GM12878 (cell line): ENCODE results near the gene TCF7L2. TPM values are rescaled to one million over a fixed set of nuclear protein-coding genes. Genes with fewer than 3 reads are reported as not detected.

Experiments used
- ATAC-seq: fragments of 200-7000 bp; cut with Tn5 transposase; 3 replicates; pipeline ENCODE4 v1.9.1; 2020; ENCODE audit warnings: mild to moderate bottlenecking, moderate library complexity
- BruUV-seq: library from RNA; stranded (reverse); fragments of 400-500 nt; replicated peaks from 2 replicates; lab custom pipeline; 2021; lab: Mats Ljungman, UMichigan
- CTCF ChIA-PET: fragments of 300-600 bp; sonication (Branson Sonifier 250); formaldehyde crosslinking; extraction: SDS; loops from one replicate; lab custom pipeline; 2021; ENCODE audit warnings: inconsistent platforms; lab: Yijun Ruan, JAX
- POLR2A ChIA-PET: fragments of 350-600 bp; formaldehyde crosslinking; extraction: SDS; loops from one replicate; lab custom pipeline; 2021; ENCODE audit warnings: inconsistent platforms; lab: Charles Lee
- RAD21 ChIA-PET: fragments of 300-600 bp; sonication (Branson Sonifier 250); formaldehyde crosslinking; loops from one replicate; lab custom pipeline; 2023; ENCODE audit warnings: antibody characterized with exemption; ENCODE audit not compliant: unreplicated experiment; lab: Charles Lee
- SMC1A ChIA-PET: fragments of 300-600 bp; sonication (Branson Sonifier 250); formaldehyde crosslinking; loops from one replicate; lab custom pipeline; 2023; ENCODE audit not compliant: unreplicated experiment, uncharacterized antibody; lab: Charles Lee
- DNase-seq: peaks from one replicate; pipeline ENCODE4 v3.0.0-alpha.2; 2011; ENCODE audit warnings: low read depth, low spot score
- FAIRE-seq: peaks from 3 replicates; lab custom pipeline; 2011; peaks lifted over from hg19 to GRCh38; lab: Jason Lieb, UNC
- H2AFZ ChIP-seq: 2 replicates; pipeline ENCODE4 v1.6.0; 2011; ENCODE audit warnings: low read depth, low read length, control low read depth; ENCODE audit not compliant: control insufficient read depth
- H3K27ac ChIP-seq: 2 replicates; pipeline ENCODE4 v1.5.1; 2011; ENCODE audit warnings: control low read depth; ENCODE audit not compliant: control insufficient read depth, insufficient read depth
- H3K27me3 ChIP-seq, 2 experiments: replicated peaks in 1 of 2; 2 replicates each; pipeline versions ENCODE4 v1.6.0 to v1.6.1; 2011; ENCODE audit warnings: low read length in 1 of 2; ENCODE audit not compliant: control insufficient read depth in 2 of 2, insufficient read depth in 2 of 2
- H3K36me3 ChIP-seq, 2 experiments: 2 replicates each; pipeline ENCODE4 v1.5.1; 2011; ENCODE audit warnings: low read length in 1 of 2; ENCODE audit not compliant: control insufficient read depth in 2 of 2, insufficient read depth in 2 of 2
- H3K4me1 ChIP-seq: 2 replicates; pipeline ENCODE4 v1.6.1; 2011; ENCODE audit warnings: mild to moderate bottlenecking, low read length, moderate library complexity, mixed read lengths; ENCODE audit not compliant: control insufficient read depth, insufficient read depth
- H3K4me2 ChIP-seq: 2 replicates; pipeline ENCODE4 v1.6.0; 2011; ENCODE audit warnings: control low read depth; ENCODE audit not compliant: control insufficient read depth, insufficient read depth
- H3K4me3 ChIP-seq: fragments of 200-600 bp; sonication (generic); 2 replicates; pipeline ENCODE4 v1.5.1; 2016
- H3K79me2 ChIP-seq: 2 replicates; pipeline ENCODE4 v1.6.0; 2011; ENCODE audit warnings: low read length; ENCODE audit not compliant: control insufficient read depth, insufficient read depth
- H3K9ac ChIP-seq: 2 replicates; pipeline ENCODE4 v1.8.0; 2011; ENCODE audit warnings: low read length, control low read depth, mixed read lengths; ENCODE audit not compliant: control insufficient read depth, insufficient read depth
- H3K9me3 ChIP-seq: replicated peaks from 3 replicates; pipeline ENCODE4 v1.5.1; 2011; ENCODE audit warnings: mild to moderate bottlenecking, low read length; ENCODE audit not compliant: control insufficient read depth, insufficient read depth
- H4K20me1 ChIP-seq: 2 replicates; pipeline ENCODE4 v1.6.0; 2011; ENCODE audit not compliant: control insufficient read depth, insufficient read depth
- ASH2L ChIP-seq: fragments of 300-600, 200-600 bp; sonication (generic); IDR thresholded peaks from 2 replicates; pipeline ENCODE4 v1.6.1; 2017; ENCODE audit warnings: low read depth, mild to moderate bottlenecking, borderline replicate concordance
- CBX3 ChIP-seq: fragments of 200-600 bp; sonication (generic); IDR thresholded peaks from 2 replicates; pipeline ENCODE4 v1.6.1; 2016; ENCODE audit warnings: low read depth, borderline replicate concordance
- CHD1 ChIP-seq: IDR thresholded peaks from 2 replicates; pipeline ENCODE4 v1.6.1; 2012; ENCODE audit warnings: low read depth, low read length, improper control_type of control experiment
- CREB1 ChIP-seq: IDR thresholded peaks from 2 replicates; pipeline ENCODE4 v1.6.1; 2012; ENCODE audit warnings: low read depth, mild to moderate bottlenecking, inconsistent platforms
- CUX1 ChIP-seq: IDR thresholded peaks from 2 replicates; pipeline ENCODE4 v1.6.1; 2012; ENCODE audit warnings: improper control_type of control experiment, low read depth, low read length; ENCODE audit not compliant: insufficient replicate concordance
- IKZF2 ChIP-seq, 2 experiments: fragments of 450-650 bp; IDR thresholded peaks; 2 replicates each; pipeline ENCODE4 v1.6.1; 2017; ENCODE audit warnings: mild to moderate bottlenecking in 2 of 2, moderate library complexity in 2 of 2
- MXI1 ChIP-seq: fragments of 150-350 bp; IDR thresholded peaks from 2 replicates; pipeline ENCODE4 v1.6.1; 2011; ENCODE audit warnings: low read depth, mild to moderate bottlenecking, inconsistent platforms, low read length, improper control_type of control experiment
- PAX5 ChIP-seq: IDR thresholded peaks from 2 replicates; pipeline ENCODE4 v1.6.1; 2011; ENCODE audit warnings: low read depth, low read length, borderline replicate concordance
- PML ChIP-seq: IDR thresholded peaks from 2 replicates; pipeline ENCODE4 v1.6.1; 2012; ENCODE audit warnings: low read length, inconsistent platforms
- SUZ12 ChIP-seq: fragments of 200-600 bp; sonication (generic); IDR thresholded peaks from one replicate; pipeline ENCODE4 v1.6.1; 2018; ENCODE audit warnings: antibody characterized with exemption, mild to moderate bottlenecking; ENCODE audit not compliant: unreplicated experiment
- YBX1 ChIP-seq: fragments of 450-650 bp; IDR thresholded peaks from 2 replicates; pipeline ENCODE4 v1.6.1; 2016; ENCODE audit warnings: antibody characterized with exemption
- WGBS: methylation state at CpG from one replicate; pipeline ENCODE4 v1.1.6; 2016; ENCODE audit warnings: low lambda C conversion rate; ENCODE audit not compliant: insufficient replicate concordance, insufficient coverage; ENCODE audit errors: missing lambda C conversion rate; 5-methylcytosine and 5-hydroxymethylcytosine counted together
- in situ Hi-C: fragments of 300-500 bp; cut with MboI; formaldehyde crosslinking; loops from 9 replicates; pipeline ENCODE4 v1.14.3; 2018; ENCODE audit warnings: mixed read lengths
- intact Hi-C: fragments of 100-400 bp; cut with micrococcal nuclease; formaldehyde crosslinking; loops from one replicate; pipeline ENCODE4 v1.14.2; 2022; ENCODE audit not compliant: unreplicated experiment
- polyA plus RNA-seq, 11 experiments: library from polyadenylated mRNA; depleted of rRNA in 4 of 11; unstranded in 6 of 11; stranded (reverse) in 5 of 11; fragments of >200 nt; fragmentation: Nextera tagmentation in 4 of 11; fragmentation: Illumina TruSeq in 1 of 11; extraction: Ambion mirVana in 4 of 11; extraction: Trizol in 1 of 11; gene quantifications; 1 replicate in 1 of 11; 2 replicates in 10 of 11; pipeline versions ENCODE4 v1.2.1 to v1.2.3, GENCODE V29; 2011 to 2016; ENCODE audit warnings: inconsistent platforms in 2 of 11, missing spikeins in 2 of 11, low read depth in 1 of 11
- total RNA-seq, 4 experiments: library from RNA; depleted of rRNA in 3 of 4; stranded (reverse); fragments of >200 nt in 3 of 4; fragmentation: Illumina TruSeq in 1 of 4; extraction: Trizol in 1 of 4; gene quantifications; 2 replicates each; pipeline versions ENCODE4 v1.2.1 to v1.2.3, GENCODE V29; 2013 to 2021
- TF ChIP-seq, protein P1 (sequence below): fragments of 150-350 bp; IDR thresholded peaks from 2 replicates; pipeline ENCODE4 v1.6.1; 2016; ENCODE audit warnings: low read depth, low read length
- TF ChIP-seq, protein P2 (sequence below): fragments of 450-650 bp; IDR thresholded peaks from 2 replicates; pipeline ENCODE4 v1.6.1; 2017; ENCODE audit warnings: mild to moderate bottlenecking, low read depth, inconsistent platforms; ENCODE audit not compliant: poor library complexity, severe bottlenecking

The TCF7L2 gene
- total and polyA plus RNA-seq, 10 of the 15 experiments (the other 5 are each of a cell fraction or from before 2014, with no cell fraction given), result 0.02 to 1.1 (median 0.35) TPM; not detected in 4

DNA sequence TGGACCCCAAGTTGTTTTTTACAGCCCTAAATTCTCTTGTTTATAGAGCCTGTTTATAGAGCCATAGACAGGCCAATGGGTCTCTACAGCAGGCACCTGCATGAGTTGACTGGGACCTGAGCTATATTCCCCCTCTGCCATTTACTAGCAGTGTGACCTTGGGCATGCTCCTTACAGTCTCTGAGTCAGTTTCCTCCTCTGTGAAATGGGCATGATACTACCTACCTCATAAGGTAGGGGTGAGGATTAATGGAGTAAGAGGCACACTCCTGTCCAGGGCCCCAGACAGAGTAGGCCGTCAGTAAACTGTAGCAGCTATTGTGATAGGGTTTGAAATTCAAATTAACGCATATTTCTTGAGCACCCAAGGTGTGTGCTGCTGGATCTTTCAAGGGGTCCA lies 138.1 kb downstream of the TCF7L2 start (continued):
- TF ChIP-seq MXI1 (no peak), PML (no peak), CHD1 (no peak), IKZF2 (IDR thresholded peaks at IDR 0.05) (no peak)

- peaks cover 6% of the 10 kb centered on the region; the same call in 2 of the 3 replicates for H3K9me3 ChIP-seq
- ChIA-PET RAD21 (no interaction called here), SMC1A (no interaction called here), POLR2A (no interaction called here), CTCF (no interaction called here)
- no peaks in the 10 kb centered on the region for H4K20me1 ChIP-seq
- no peaks in the 10 kb centered on the region for H3K36me3 ChIP-seq
- DNase-seq, result no peak
- H3K9ac ChIP-seq, result no peak overlapping the region
- no peak overlapping the region for H2AFZ ChIP-seq
- H3K27ac ChIP-seq, result no peak overlapping the region
- H3K79me2 ChIP-seq, result no peaks in the 10 kb centered on the region
- H3K4me3 ChIP-seq, result no peak overlapping the region
- H3K4me2 ChIP-seq, result no peak overlapping the region
- no peak for FAIRE-seq
- in situ Hi-C loops (no loop called here), intact Hi-C loops (no loop called here)
- no peaks in the 10 kb centered on the region; a peak in 1 of 4 replicates for H3K27me3 ChIP-seq
- 12% methylated on average over 9 of the region's 9 CpGs for WGBS
- no peaks in the 10 kb centered on the region for H3K4me1 ChIP-seq
- ATAC-seq, result no peak
- no TSS peak for BruUV-seq
- TF ChIP-seq ASH2L (no peak), PAX5 (no peak), CBX3 (no peak), CUX1 (no peak), SUZ12 (no peak), CREB1 (no peak), YBX1 (no peak)
- TF ChIP-seq, protein P1, sequence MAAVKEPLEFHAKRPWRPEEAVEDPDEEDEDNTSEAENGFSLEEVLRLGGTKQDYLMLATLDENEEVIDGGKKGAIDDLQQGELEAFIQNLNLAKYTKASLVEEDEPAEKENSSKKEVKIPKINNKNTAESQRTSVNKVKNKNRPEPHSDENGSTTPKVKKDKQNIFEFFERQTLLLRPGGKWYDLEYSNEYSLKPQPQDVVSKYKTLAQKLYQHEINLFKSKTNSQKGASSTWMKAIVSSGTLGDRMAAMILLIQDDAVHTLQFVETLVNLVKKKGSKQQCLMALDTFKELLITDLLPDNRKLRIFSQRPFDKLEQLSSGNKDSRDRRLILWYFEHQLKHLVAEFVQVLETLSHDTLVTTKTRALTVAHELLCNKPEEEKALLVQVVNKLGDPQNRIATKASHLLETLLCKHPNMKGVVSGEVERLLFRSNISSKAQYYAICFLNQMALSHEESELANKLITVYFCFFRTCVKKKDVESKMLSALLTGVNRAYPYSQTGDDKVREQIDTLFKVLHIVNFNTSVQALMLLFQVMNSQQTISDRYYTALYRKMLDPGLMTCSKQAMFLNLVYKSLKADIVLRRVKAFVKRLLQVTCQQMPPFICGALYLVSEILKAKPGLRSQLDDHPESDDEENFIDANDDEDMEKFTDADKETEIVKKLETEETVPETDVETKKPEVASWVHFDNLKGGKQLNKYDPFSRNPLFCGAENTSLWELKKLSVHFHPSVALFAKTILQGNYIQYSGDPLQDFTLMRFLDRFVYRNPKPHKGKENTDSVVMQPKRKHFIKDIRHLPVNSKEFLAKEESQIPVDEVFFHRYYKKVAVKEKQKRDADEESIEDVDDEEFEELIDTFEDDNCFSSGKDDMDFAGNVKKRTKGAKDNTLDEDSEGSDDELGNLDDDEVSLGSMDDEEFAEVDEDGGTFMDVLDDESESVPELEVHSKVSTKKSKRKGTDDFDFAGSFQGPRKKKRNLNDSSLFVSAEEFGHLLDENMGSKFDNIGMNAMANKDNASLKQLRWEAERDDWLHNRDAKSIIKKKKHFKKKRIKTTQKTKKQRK, result no peak
- TF ChIP-seq, protein P2, sequence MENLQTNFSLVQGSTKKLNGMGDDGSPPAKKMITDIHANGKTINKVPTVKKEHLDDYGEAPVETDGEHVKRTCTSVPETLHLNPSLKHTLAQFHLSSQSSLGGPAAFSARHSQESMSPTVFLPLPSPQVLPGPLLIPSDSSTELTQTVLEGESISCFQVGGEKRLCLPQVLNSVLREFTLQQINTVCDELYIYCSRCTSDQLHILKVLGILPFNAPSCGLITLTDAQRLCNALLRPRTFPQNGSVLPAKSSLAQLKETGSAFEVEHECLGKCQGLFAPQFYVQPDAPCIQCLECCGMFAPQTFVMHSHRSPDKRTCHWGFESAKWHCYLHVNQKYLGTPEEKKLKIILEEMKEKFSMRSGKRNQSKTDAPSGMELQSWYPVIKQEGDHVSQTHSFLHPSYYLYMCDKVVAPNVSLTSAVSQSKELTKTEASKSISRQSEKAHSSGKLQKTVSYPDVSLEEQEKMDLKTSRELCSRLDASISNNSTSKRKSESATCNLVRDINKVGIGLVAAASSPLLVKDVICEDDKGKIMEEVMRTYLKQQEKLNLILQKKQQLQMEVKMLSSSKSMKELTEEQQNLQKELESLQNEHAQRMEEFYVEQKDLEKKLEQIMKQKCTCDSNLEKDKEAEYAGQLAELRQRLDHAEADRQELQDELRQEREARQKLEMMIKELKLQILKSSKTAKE, result no peak
Measured at GRCh38 chr10:113089551-113089950, 139.5 kb downstream of the TCF7L2 start.
